ENCODE measurements around the gene TGOLN2. TPM values are rescaled to one million over a fixed set of nuclear protein-coding genes. Genes with fewer than 3 reads are reported as not detected.
A peak's percentile ranks its signal among the peaks of the same experiment; 100 is the strongest.

TGOLN2 gene
- total RNA-seq, 1 donor: 129 TPM

GRCh38 chr2:85308896-85309555 lies 18.8 kb downstream of the TGOLN2 start:
- Histone ChIP-seq H3K4me3 (ENCODE audit: insufficient read depth, low read length) (no peak overlapping the region), H3K9me3 (ENCODE audit: low read depth, low read length) (no peaks in the 10 kb centered on the region), H3K27ac (ENCODE audit: low read depth, low read length) (no peak overlapping the region), H4K20me1 (ENCODE audit: insufficient read depth, low read length) (peaks cover 2% of the 10 kb centered on the region), H3K27me3 (ENCODE audit: insufficient read depth, low read length) (no peaks in the 10 kb centered on the region), H3K36me3 (ENCODE audit: insufficient read depth, low read length) (peaks cover 25% of the 10 kb centered on the region), H3K4me1 (ENCODE audit: insufficient read depth, low read length) (peaks cover 10% of the 10 kb centered on the region), H3K4me2 (ENCODE audit: insufficient read depth, low read length) (peak overlapping the region; percentile 44), H3K79me2 (ENCODE audit: insufficient read depth, low read length) (no peaks in the 10 kb centered on the region), H2AFZ (ENCODE audit: low read length) (no peak overlapping the region)
- DNase-seq (ENCODE audit: insufficient read length, low spot score, missing footprints): peak; percentile 95
- no peak for TF ChIP-seq CTCF (IDR thresholded peaks at IDR 0.05; ENCODE audit: extremely low read depth, low read depth, low read length)

- H3K4me2 ChIP-seq (ENCODE audit: insufficient read depth, low read length): no peak overlapping the region
- H3K27me3 ChIP-seq (ENCODE audit: insufficient read depth, low read length): no peaks in the 10 kb centered on the region
- TF ChIP-seq CTCF (IDR thresholded peaks at IDR 0.05; ENCODE audit: extremely low read depth, low read depth, low read length): no peak
- H3K79me2 ChIP-seq (ENCODE audit: insufficient read depth, low read length): no peaks in the 10 kb centered on the region
- peaks cover 24% of the 10 kb centered on the region for H3K36me3 ChIP-seq (ENCODE audit: insufficient read depth, low read length)
- no peak overlapping the region for H3K4me3 ChIP-seq (ENCODE audit: insufficient read depth, low read length)
- no peak overlapping the region for H3K27ac ChIP-seq (ENCODE audit: low read depth, low read length)
- no peak overlapping the region for H2AFZ ChIP-seq (ENCODE audit: low read length)
- H4K20me1 ChIP-seq (ENCODE audit: insufficient read depth, low read length): peaks cover 2% of the 10 kb centered on the region
- H3K9me3 ChIP-seq (ENCODE audit: low read depth, low read length): no peaks in the 10 kb centered on the region
- H3K4me1 ChIP-seq (ENCODE audit: insufficient read depth, low read length): peaks cover 10% of the 10 kb centered on the region
- DNase-seq (ENCODE audit: insufficient read length, low spot score, missing footprints): no peak
These were observed 19.6 kb downstream of the TGOLN2 start for GRCh38 chr2:85308201-85308600.

- Histone ChIP-seq H3K4me1 (ENCODE audit: insufficient read depth, low read length) (peaks cover 6% of the 10 kb centered on the region), H3K27me3 (ENCODE audit: insufficient read depth, low read length) (no peaks in the 10 kb centered on the region), H4K20me1 (ENCODE audit: insufficient read depth, low read length) (peaks cover 2% of the 10 kb centered on the region), H2AFZ (ENCODE audit: low read length) (no peak overlapping the region), H3K27ac (ENCODE audit: low read depth, low read length) (no peak overlapping the region), H3K4me3 (ENCODE audit: insufficient read depth, low read length) (no peak overlapping the region), H3K4me2 (ENCODE audit: insufficient read depth, low read length) (no peak overlapping the region), H3K9me3 (ENCODE audit: low read depth, low read length) (no peaks in the 10 kb centered on the region), H3K79me2 (ENCODE audit: insufficient read depth, low read length) (no peaks in the 10 kb centered on the region), H3K36me3 (ENCODE audit: insufficient read depth, low read length) (peaks cover 26% of the 10 kb centered on the region)
- DNase-seq (ENCODE audit: insufficient read length, low spot score, missing footprints): no peak
- no peak for TF ChIP-seq CTCF (IDR thresholded peaks at IDR 0.05; ENCODE audit: extremely low read depth, low read depth, low read length)
These were observed 20.3 kb downstream of the TGOLN2 start for GRCh38 chr2:85307527-85307897.

- no peaks in the 10 kb centered on the region for H3K4me1 ChIP-seq (ENCODE audit: insufficient read depth, low read length)
- no peaks in the 10 kb centered on the region for H3K79me2 ChIP-seq (ENCODE audit: insufficient read depth, low read length)
- H3K9me3 ChIP-seq (ENCODE audit: low read depth, low read length): no peaks in the 10 kb centered on the region
- H2AFZ ChIP-seq (ENCODE audit: low read length): no peak overlapping the region
- no peak for TF ChIP-seq CTCF (IDR thresholded peaks at IDR 0.05; ENCODE audit: extremely low read depth, low read depth, low read length)
- peaks cover 2% of the 10 kb centered on the region for H4K20me1 ChIP-seq (ENCODE audit: insufficient read depth, low read length)
- no peaks in the 10 kb centered on the region for H3K27me3 ChIP-seq (ENCODE audit: insufficient read depth, low read length)
- no peak for DNase-seq (ENCODE audit: insufficient read length, low spot score, missing footprints)
- peaks cover 18% of the 10 kb centered on the region for H3K36me3 ChIP-seq (ENCODE audit: insufficient read depth, low read length)
- H3K27ac ChIP-seq (ENCODE audit: low read depth, low read length): no peak overlapping the region
- H3K4me3 ChIP-seq (ENCODE audit: insufficient read depth, low read length): no peak overlapping the region
- no peak overlapping the region for H3K4me2 ChIP-seq (ENCODE audit: insufficient read depth, low read length)
These were observed 23.8 kb downstream of the TGOLN2 start for GRCh38 chr2:85303780-85304531.

Measured in osteoblast (primary cell).